Spleen (tissue), 11 donors: ENCODE data around the gene RECQL. TPM values are rescaled to one million over a fixed set of nuclear protein-coding genes. Genes with fewer than 3 reads are reported as not detected.
"Not testable (repeated sequence)": the region's sequence is repeated elsewhere in the genome, so short reads cannot be mapped to it uniquely, and the experiment has no call there.

Experiments used
- DNase-seq: peaks from one replicate; pipeline ENCODE4 v3.0.0-alpha.2; 2020
- H3K27ac ChIP-seq, 8 donors: fragments of 200-600 bp; sonication (generic) in 7 of 8; 1 replicate in 4 of 8; 2 replicates in 4 of 8; pipeline versions ENCODE4 v1.5.0 to v1.8.0; 2016 to 2021; ENCODE audit warnings: inconsistent platforms in 4 of 8, mild to moderate bottlenecking in 4 of 8, moderate library complexity in 1 of 8
- H3K27me3 ChIP-seq, 7 donors: fragments of 200-600 bp; sonication (generic) in 6 of 7; replicated peaks in 1 of 7; 1 replicate in 4 of 7; 2 replicates in 3 of 7; pipeline versions ENCODE4 v1.5.0 to v1.8.0; 2016 to 2021; ENCODE audit warnings: inconsistent platforms in 3 of 7, mild to moderate bottlenecking in 1 of 7
- H3K36me3 ChIP-seq, 6 donors: fragments of 200-600 bp; sonication (generic) in 5 of 6; 1 replicate in 4 of 6; 2 replicates in 2 of 6; pipeline versions ENCODE4 v1.5.0 to v1.8.0; 2016 to 2021; ENCODE audit warnings: inconsistent platforms in 2 of 6
- H3K4me1 ChIP-seq, 6 donors: fragments of 200-600 bp; sonication (generic) in 5 of 6; 1 replicate in 3 of 6; 2 replicates in 3 of 6; pipeline versions ENCODE4 v1.5.0 to v1.8.0; 2016 to 2021; ENCODE audit warnings: inconsistent platforms in 3 of 6
- H3K4me3 ChIP-seq, 8 donors: fragments of 200-600 bp; sonication (generic) in 7 of 8; 1 replicate in 4 of 8; 2 replicates in 4 of 8; pipeline versions ENCODE4 v1.5.0 to v1.8.0; 2016 to 2021; ENCODE audit warnings: inconsistent platforms in 4 of 8, mild to moderate bottlenecking in 4 of 8, moderate library complexity in 2 of 8
- H3K9me3 ChIP-seq, 8 donors: fragments of 200-600 bp; sonication (generic) in 7 of 8; 1 replicate in 4 of 8; 2 replicates in 4 of 8; pipeline versions ENCODE4 v1.5.0 to v1.8.0; 2016 to 2021; ENCODE audit warnings: inconsistent platforms in 4 of 8
- CTCF ChIP-seq, 11 experiments: fragments of 200-600 bp in 7 of 11; fragments of 450-650 bp in 4 of 11; sonication (generic) in 4 of 11; IDR thresholded peaks in 8 of 11; conservative IDR thresholded peaks in 3 of 11; 1 replicate in 7 of 11; 2 replicates in 4 of 11; pipeline versions ENCODE4 v1.4.0 to v1.8.0; 2016 to 2021; ENCODE audit warnings: antibody characterized with exemption in 11 of 11, inconsistent platforms in 4 of 11, mild to moderate bottlenecking in 1 of 11
- POLR2A ChIP-seq, 3 donors: fragments of 450-650 bp; IDR thresholded peaks; one replicate each; pipeline ENCODE4 v1.5.1; 2017; ENCODE audit warnings: antibody characterized with exemption in 3 of 3, mild to moderate bottlenecking in 1 of 3
- POLR2AphosphoS5 ChIP-seq, 3 donors: sonication (generic); formaldehyde crosslinking; IDR thresholded peaks; one replicate each; pipeline ENCODE4 v1.5.1; 2017; ENCODE audit warnings: antibody characterized with exemption in 3 of 3
- WGBS, 5 donors: extraction: QIAGEN DNeasy Blood & Tissue Kit in 3 of 5; methylation state at CpG; one replicate each; pipeline versions ENCODE4 v1.1.5 to v1.1.7; 2013 to 2018; 5-methylcytosine and 5-hydroxymethylcytosine counted together
- intact Hi-C: fragments of 100-400 bp; cut with DNase I; formaldehyde crosslinking; loops from one replicate; pipeline ENCODE4 v1.15.0; 2023; ENCODE audit warnings: low total_unique reads
- polyA plus RNA-seq, 3 donors: library from polyadenylated mRNA; stranded (reverse); fragments of 200-250 nt; gene quantifications; one replicate each; pipeline ENCODE4 v1.2.1, GENCODE V29; 2013
- total RNA-seq, 7 donors: library from RNA; depleted of rRNA in 3 of 7; stranded (reverse); fragments of >200 nt in 3 of 7; fragmentation: NEBNext Ultra II Directional in 4 of 7; extraction: Animal tissue kit (Norgen Biotek cat#: 25700) in 4 of 7; gene quantifications; one replicate each; pipeline versions ENCODE4 v1.1.0 to v1.2.1, GENCODE V29; 2016 to 2021
- donor health status: healthy with polysubstance abuse.
- donor health status: DM: no; HTN: no; CAD: no; lungs with moderate emphysema.
- donor health status: DM: no; HTN: no; CAD: no.
- donor health status: Bipolar disorder and iron deficiency.
- donor health status: healthy.
- donor health status: DM: no; HTN: no; CAD: no.
- donor health status: DM: yes; HTN: yes; CAD: no.

The RECQL gene
- total and polyA plus RNA-seq, 10 donors = 20.1 to 57.3 (median 39.7) TPM

GRCh38 chr12:21476949-21477348 lies 24.5 kb downstream of the RECQL start:
- intact Hi-C loops = no loop called here
- H3K36me3 ChIP-seq = peaks cover 2 to 100% (median 81%) of the 10 kb centered on the region in 6 donors
- DNase-seq = no peak
- no peaks in the 10 kb centered on the region for H3K4me1 ChIP-seq
- no peaks in the 10 kb centered on the region for H3K27me3 ChIP-seq
- 82 to 96% (median 96%) methylated on average over 3 of the region's 3 CpGs for WGBS, 5 donors
- TF ChIP-seq POLR2AphosphoS5 (IDR thresholded peaks at IDR 0.05) = no peak
- no peak for TF ChIP-seq CTCF (IDR thresholded peaks at IDR 0.05 in 8 of 11, conservative IDR thresholded peaks at IDR 0.05 in 3 of 11)
- no peak overlapping the region for H3K4me3 ChIP-seq
- no peak overlapping the region for H3K27ac ChIP-seq
- no peaks in the 10 kb centered on the region for H3K9me3 ChIP-seq

GRCh38 chr12:21475552-21475951 lies 25.9 kb downstream of the RECQL start:
- no peak overlapping the region for H3K4me3 ChIP-seq
- WGBS, 5 donors = 93 to 100% (median 98%) methylated on average over 1 of the region's 1 CpG
- no peak for DNase-seq
- no peaks in the 10 kb centered on the region for H3K27me3 ChIP-seq
- intact Hi-C loops = no loop called here
- TF ChIP-seq POLR2A (IDR thresholded peaks at IDR 0.05) (no peak), CTCF (IDR thresholded peaks at IDR 0.05 in 8 of 11, conservative IDR thresholded peaks at IDR 0.05 in 3 of 11) (no peak), POLR2AphosphoS5 (IDR thresholded peaks at IDR 0.05) (no peak)
- H3K4me1 ChIP-seq = no peaks in the 10 kb centered on the region
- no peak overlapping the region for H3K27ac ChIP-seq
- peaks cover 0 to 100% (median 83%) of the 10 kb centered on the region in 6 donors for H3K36me3 ChIP-seq
- H3K9me3 ChIP-seq = no peaks in the 10 kb centered on the region

GRCh38 chr12:21472197-21472823 lies 29.1 kb downstream of the RECQL start:
- peaks cover 0 to 98% (median 83%) of the 10 kb centered on the region in 6 donors for H3K36me3 ChIP-seq
- no peaks in the 10 kb centered on the region for H3K4me1 ChIP-seq
- no peaks in the 10 kb centered on the region for H3K27me3 ChIP-seq
- no peak for DNase-seq
- no peak overlapping the region for H3K27ac ChIP-seq
- H3K9me3 ChIP-seq = no peaks in the 10 kb centered on the region
- no peak overlapping the region for H3K4me3 ChIP-seq
- intact Hi-C loops = no loop called here
- no peak for TF ChIP-seq POLR2AphosphoS5 (IDR thresholded peaks at IDR 0.05)
- TF ChIP-seq POLR2A (IDR thresholded peaks at IDR 0.05) = no peak
- no peak for TF ChIP-seq CTCF (IDR thresholded peaks at IDR 0.05 in 8 of 11, conservative IDR thresholded peaks at IDR 0.05 in 3 of 11)
- WGBS, 5 donors = 96 to 98% (median 97%) methylated on average over 7 of the region's 7 CpGs

- no peak for DNase-seq
- H3K9me3 ChIP-seq = no peaks in the 10 kb centered on the region
- no peak overlapping the region for H3K4me3 ChIP-seq
- intact Hi-C loops = no loop called here
- TF ChIP-seq CTCF (IDR thresholded peaks at IDR 0.05 in 8 of 11, conservative IDR thresholded peaks at IDR 0.05 in 3 of 11) = no peak
- TF ChIP-seq POLR2A (IDR thresholded peaks at IDR 0.05) = no peak
- TF ChIP-seq POLR2AphosphoS5 (IDR thresholded peaks at IDR 0.05) = no peak
- no peak overlapping the region for H3K27ac ChIP-seq
- H3K4me1 ChIP-seq = no peaks in the 10 kb centered on the region
- WGBS, 5 donors = 72 to 81% (median 77%) methylated on average over 2 of the region's 2 CpGs
- no peaks in the 10 kb centered on the region for H3K27me3 ChIP-seq
- H3K36me3 ChIP-seq = peaks cover 0 to 97% (median 77%) of the 10 kb centered on the region in 6 donors
Observed at GRCh38 chr12:21471294-21471693, 30.1 kb downstream of the RECQL start.

- H3K27ac ChIP-seq, H3K27me3 ChIP-seq, intact Hi-C loops, DNase-seq, H3K4me1 ChIP-seq, H3K9me3 ChIP-seq, H3K4me3 ChIP-seq: not testable (repeated sequence)
- peaks cover 0 to 93% (median 63%) of the 10 kb centered on the region in 6 donors for H3K36me3 ChIP-seq
- 89 to 95% (median 90%) methylated on average over 2 of the region's 2 CpGs for WGBS, 5 donors
Observed at GRCh38 chr12:21467334-21467733, 34.1 kb downstream of the RECQL start.
